Measurements from ENCODE around the gene ARID1A. TPM values are rescaled to one million over a fixed set of nuclear protein-coding genes. Genes with fewer than 3 reads are reported as not detected.

Gene ARID1A
- total and polyA plus RNA-seq, 2 of the 8 experiments (the other 6 are each of a cell fraction or from before 2014, with no cell fraction given): 52.1 to 103 TPM

GRCh38 chr1:26794391-26794790 lies 98.6 kb downstream of the ARID1A start:
- Histone ChIP-seq H3K36me3 (ENCODE audit: control insufficient read depth in 2 of 4, insufficient read depth in 4 of 4, low read length in 3 of 4) (peaks cover 0 to 8% (median 6%) of the 10 kb centered on the region in 4 experiments; a peak in 6 of 8 replicates), H2BK15ac (ENCODE audit: low read length) (no peak overlapping the region), H3K18ac (ENCODE audit: extremely low read depth, low read length) (no peak overlapping the region), H3K9me3 (ENCODE audit: insufficient read depth in 2 of 2, low read depth in 1 of 2, low read length in 1 of 2) (no peaks in the 10 kb centered on the region), H3K14ac (ENCODE audit: insufficient read length) (no peak overlapping the region), H2BK120ac (replicated peaks; ENCODE audit: low read depth, low read length) (no peak overlapping the region), H2AK5ac (ENCODE audit: low read depth, low read length) (no peak overlapping the region), H3K23ac (ENCODE audit: insufficient read length) (no peak overlapping the region), H4K5ac (ENCODE audit: insufficient read length, low read depth, low read length) (no peak overlapping the region), H2BK12ac (ENCODE audit: low read depth, low read length) (no peak overlapping the region), H3K56ac (replicated peaks; ENCODE audit: insufficient read length, low read depth, low read length) (no peak overlapping the region), H4K20me1 (replicated peaks in 1 of 2; ENCODE audit: control insufficient read depth in 1 of 2, insufficient read depth in 2 of 2, low read length in 2 of 2) (peaks cover 0 to 2% of the 10 kb centered on the region in 2 experiments), H2AFZ (ENCODE audit: low read length) (no peak overlapping the region), H2BK5ac (ENCODE audit: low read depth, low read length) (no peak overlapping the region), H3K4me3 (ENCODE audit: extremely low read depth in 1 of 4, insufficient read depth in 2 of 4, low read depth in 3 of 4, low read length in 4 of 4) (no peak overlapping the region), H3K27me3 (replicated peaks in 1 of 4; ENCODE audit: control insufficient read depth in 3 of 4, extremely low read depth in 1 of 4, insufficient read depth in 3 of 4, low read length in 3 of 4) (no peaks in the 10 kb centered on the region), H2BK20ac (ENCODE audit: low read length) (no peak overlapping the region), H3K9ac (replicated peaks in 1 of 4; ENCODE audit: extremely low read depth in 1 of 4, low read depth in 3 of 4, low read length in 3 of 4) (no peak overlapping the region), H3K79me1 (ENCODE audit: low read depth, low read length) (no peaks in the 10 kb centered on the region), H4K91ac (replicated peaks; ENCODE audit: insufficient read length, low read length) (no peak overlapping the region), H3K79me2 (ENCODE audit: control insufficient read depth in 1 of 2, insufficient read depth in 2 of 2, low read length in 2 of 2) (no peaks in the 10 kb centered on the region), H3K23me2 (ENCODE audit: low read depth, low read length) (no peaks in the 10 kb centered on the region), H3K4me2 (ENCODE audit: insufficient read depth in 1 of 2, low read depth in 2 of 2, low read length in 2 of 2) (no peak overlapping the region), H3K4ac (replicated peaks; ENCODE audit: insufficient read length, low read depth, low read length) (no peak overlapping the region), H3K4me1 (replicated peaks in 1 of 4; ENCODE audit: control insufficient read depth in 3 of 4, insufficient read depth in 4 of 4, low read length in 3 of 4) (peaks cover 0 to 2% (median under 1%) of the 10 kb centered on the region in 4 experiments; a peak in 1 of 7 replicates), H3K27ac (ENCODE audit: low read depth, low read length) (no peak overlapping the region), H4K8ac (ENCODE audit: extremely low read depth, insufficient read depth, low read length) (no peak overlapping the region)
- CTCF ChIA-PET (ENCODE audit: partially characterized antibody): interaction anchor here (0.6 to 1.1 kb wide), 3 partner anchors 192 to 252 kb away, joined by 3 to 5 read pairs (median 4); no protein-coding TSS in a partner anchor
- TF ChIP-seq TCF12 (IDR thresholded peaks at IDR 0.05; ENCODE audit: low read depth, low read length) (no peak), RFX5 (IDR thresholded peaks at IDR 0.05; ENCODE audit: borderline replicate concordance, low read depth, low read length) (no peak), RBBP5 (IDR thresholded peaks at IDR 0.05; ENCODE audit: borderline replicate concordance, low read depth, low read length) (no peak), MAFK (IDR thresholded peaks at IDR 0.05; ENCODE audit: low read depth, low read length) (no peak)
- TF ChIP-seq, protein P1, sequence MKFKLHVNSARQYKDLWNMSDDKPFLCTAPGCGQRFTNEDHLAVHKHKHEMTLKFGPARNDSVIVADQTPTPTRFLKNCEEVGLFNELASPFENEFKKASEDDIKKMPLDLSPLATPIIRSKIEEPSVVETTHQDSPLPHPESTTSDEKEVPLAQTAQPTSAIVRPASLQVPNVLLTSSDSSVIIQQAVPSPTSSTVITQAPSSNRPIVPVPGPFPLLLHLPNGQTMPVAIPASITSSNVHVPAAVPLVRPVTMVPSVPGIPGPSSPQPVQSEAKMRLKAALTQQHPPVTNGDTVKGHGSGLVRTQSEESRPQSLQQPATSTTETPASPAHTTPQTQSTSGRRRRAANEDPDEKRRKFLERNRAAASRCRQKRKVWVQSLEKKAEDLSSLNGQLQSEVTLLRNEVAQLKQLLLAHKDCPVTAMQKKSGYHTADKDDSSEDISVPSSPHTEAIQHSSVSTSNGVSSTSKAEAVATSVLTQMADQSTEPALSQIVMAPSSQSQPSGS (IDR thresholded peaks at IDR 0.05; ENCODE audit: low read length): no peak
- POLR2A ChIA-PET (ENCODE audit: partially characterized antibody): interaction anchor here (1.1 kb wide), 1 partner anchor 104 kb away, joined by 3 read pairs; no protein-coding TSS in a partner anchor
- FAIRE-seq (no peak), DNase-seq (ENCODE audit: low read depth in 1 of 2, low spot score in 2 of 2) (no peak)
- WGBS, 2 experiments (ENCODE audit: extremely low coverage in 1 of 2, insufficient coverage in 1 of 2, insufficient read length in 1 of 2, insufficient replicate concordance in 2 of 2, low coverage in 1 of 2, low lambda C conversion rate in 2 of 2, missing lambda C conversion rate in 1 of 2): 95% methylated on average over 5 of the region's 5 CpGs; no CpG with 5 or more reads in 1 of the 2 experiments

Measured in H1 (cell line).